ENCODE results near the gene ATAD3C. TPM values are rescaled to one million over a fixed set of nuclear protein-coding genes. Genes with fewer than 3 reads are reported as not detected.
"Not testable (repeated sequence)": the region's sequence is repeated elsewhere in the genome, so short reads cannot be mapped to it uniquely, and the experiment has no call there.

The ATAD3C gene
- total and polyA plus RNA-seq, 2 donors (not counting 1 experiment from before 2014, with no cell fraction given): 0.17 TPM; not detected in 1

GRCh38 chr1:1452882-1453281, 3.4 kb downstream of the ATAD3C start:
- no peak for DNase-seq (ENCODE audit: low read depth in 2 of 2)
- TF ChIP-seq EZH2 (IDR thresholded peaks at IDR 0.05; ENCODE audit: low read length, missing control alignments) (no peak), CTCF (conservative IDR thresholded peaks at IDR 0.05 in 1 of 2, IDR thresholded peaks at IDR 0.05 in 1 of 2; ENCODE audit: low read depth in 1 of 2, low read length in 2 of 2) (no peak)
- no peaks in the 10 kb centered on the region for H3K4me1 ChIP-seq (ENCODE audit: control insufficient read depth, extremely low read depth, insufficient read depth, low read length)
- H2AFZ ChIP-seq (ENCODE audit: low read length): no peak overlapping the region
- H3K4me3 ChIP-seq (replicated peaks in 1 of 4; ENCODE audit: control extremely low read depth in 1 of 4, insufficient read depth in 1 of 4, low read depth in 3 of 4, low read length in 4 of 4): no peak overlapping the region
- no peak overlapping the region for H3K9ac ChIP-seq (ENCODE audit: insufficient read depth, low read length)
- no peaks in the 10 kb centered on the region for H3K79me2 ChIP-seq (ENCODE audit: control insufficient read depth, insufficient read depth, low read length)
- H3K27ac ChIP-seq (ENCODE audit: insufficient read depth, low read length): no peak overlapping the region
- no peaks in the 10 kb centered on the region for H3K9me3 ChIP-seq (ENCODE audit: control insufficient read depth, insufficient read depth, low read depth, low read length)
- H3K4me2 ChIP-seq (ENCODE audit: extremely low read depth, insufficient read depth, low read length): no peak overlapping the region
- no peaks in the 10 kb centered on the region for H4K20me1 ChIP-seq (ENCODE audit: control insufficient read depth, extremely low read depth, insufficient read depth, low read length)
- H3K27me3 ChIP-seq (ENCODE audit: control insufficient read depth, insufficient read depth, low read length): no peaks in the 10 kb centered on the region
- no peaks in the 10 kb centered on the region for H3K36me3 ChIP-seq (ENCODE audit: control insufficient read depth, insufficient read depth, low read length)

- not testable (repeated sequence) for H2AFZ ChIP-seq (ENCODE audit: low read length); H4K20me1 ChIP-seq (ENCODE audit: control insufficient read depth, extremely low read depth, insufficient read depth, low read length); H3K4me2 ChIP-seq (ENCODE audit: extremely low read depth, insufficient read depth, low read length); H3K9ac ChIP-seq (ENCODE audit: insufficient read depth, low read length); H3K27me3 ChIP-seq (ENCODE audit: control insufficient read depth, insufficient read depth, low read length); H3K79me2 ChIP-seq (ENCODE audit: control insufficient read depth, insufficient read depth, low read length); DNase-seq (ENCODE audit: low read depth in 2 of 2); H3K4me1 ChIP-seq (ENCODE audit: control insufficient read depth, extremely low read depth, insufficient read depth, low read length); H3K36me3 ChIP-seq (ENCODE audit: control insufficient read depth, insufficient read depth, low read length); H3K27ac ChIP-seq (ENCODE audit: insufficient read depth, low read length); H3K9me3 ChIP-seq (ENCODE audit: control insufficient read depth, insufficient read depth, low read depth, low read length); H3K4me3 ChIP-seq (replicated peaks in 1 of 4; ENCODE audit: control extremely low read depth in 1 of 4, insufficient read depth in 1 of 4, low read depth in 3 of 4, low read length in 4 of 4)
These were observed 5.0 kb downstream of the ATAD3C start for GRCh38 chr1:1454286-1455056.

GRCh38 chr1:1455366-1455884, 5.9 kb downstream of the ATAD3C start:
- Histone ChIP-seq H3K27ac (ENCODE audit: insufficient read depth, low read length) (no peak overlapping the region), H4K20me1 (ENCODE audit: control insufficient read depth, extremely low read depth, insufficient read depth, low read length) (no peaks in the 10 kb centered on the region), H3K36me3 (ENCODE audit: control insufficient read depth, insufficient read depth, low read length) (no peaks in the 10 kb centered on the region), H3K9me3 (ENCODE audit: control insufficient read depth, insufficient read depth, low read depth, low read length) (no peaks in the 10 kb centered on the region), H3K27me3 (ENCODE audit: control insufficient read depth, insufficient read depth, low read length) (no peaks in the 10 kb centered on the region), H3K79me2 (ENCODE audit: control insufficient read depth, insufficient read depth, low read length) (no peaks in the 10 kb centered on the region), H3K9ac (ENCODE audit: insufficient read depth, low read length) (no peak overlapping the region), H3K4me1 (ENCODE audit: control insufficient read depth, extremely low read depth, insufficient read depth, low read length) (no peaks in the 10 kb centered on the region), H3K4me2 (ENCODE audit: extremely low read depth, insufficient read depth, low read length) (no peak overlapping the region), H3K4me3 (replicated peaks in 1 of 4; ENCODE audit: control extremely low read depth in 1 of 4, insufficient read depth in 1 of 4, low read depth in 3 of 4, low read length in 4 of 4) (no peak overlapping the region), H2AFZ (ENCODE audit: low read length) (no peak overlapping the region)
- TF ChIP-seq CTCF (conservative IDR thresholded peaks at IDR 0.05 in 1 of 2, IDR thresholded peaks at IDR 0.05 in 1 of 2; ENCODE audit: low read depth in 1 of 2, low read length in 2 of 2) (no peak), EZH2 (IDR thresholded peaks at IDR 0.05; ENCODE audit: low read length, missing control alignments) (no peak)
- DNase-seq (ENCODE audit: low read depth in 2 of 2): no peak

GRCh38 chr1:1455934-1456333, 6.4 kb downstream of the ATAD3C start:
- H3K27ac ChIP-seq (ENCODE audit: insufficient read depth, low read length); H3K4me1 ChIP-seq (ENCODE audit: control insufficient read depth, extremely low read depth, insufficient read depth, low read length); H3K36me3 ChIP-seq (ENCODE audit: control insufficient read depth, insufficient read depth, low read length); H4K20me1 ChIP-seq (ENCODE audit: control insufficient read depth, extremely low read depth, insufficient read depth, low read length); H3K4me3 ChIP-seq (replicated peaks in 1 of 4; ENCODE audit: control extremely low read depth in 1 of 4, insufficient read depth in 1 of 4, low read depth in 3 of 4, low read length in 4 of 4); H3K27me3 ChIP-seq (ENCODE audit: control insufficient read depth, insufficient read depth, low read length); H3K4me2 ChIP-seq (ENCODE audit: extremely low read depth, insufficient read depth, low read length); H3K9ac ChIP-seq (ENCODE audit: insufficient read depth, low read length); H3K9me3 ChIP-seq (ENCODE audit: control insufficient read depth, insufficient read depth, low read depth, low read length); H3K79me2 ChIP-seq (ENCODE audit: control insufficient read depth, insufficient read depth, low read length); DNase-seq (ENCODE audit: low read depth in 2 of 2); H2AFZ ChIP-seq (ENCODE audit: low read length): not testable (repeated sequence)

- not testable (repeated sequence) for H3K9me3 ChIP-seq (ENCODE audit: control insufficient read depth, insufficient read depth, low read depth, low read length); DNase-seq (ENCODE audit: low read depth in 2 of 2); H3K9ac ChIP-seq (ENCODE audit: insufficient read depth, low read length); H3K27me3 ChIP-seq (ENCODE audit: control insufficient read depth, insufficient read depth, low read length); H4K20me1 ChIP-seq (ENCODE audit: control insufficient read depth, extremely low read depth, insufficient read depth, low read length); H3K4me2 ChIP-seq (ENCODE audit: extremely low read depth, insufficient read depth, low read length); H3K79me2 ChIP-seq (ENCODE audit: control insufficient read depth, insufficient read depth, low read length); H3K36me3 ChIP-seq (ENCODE audit: control insufficient read depth, insufficient read depth, low read length); H3K27ac ChIP-seq (ENCODE audit: insufficient read depth, low read length); H3K4me3 ChIP-seq (replicated peaks in 1 of 4; ENCODE audit: control extremely low read depth in 1 of 4, insufficient read depth in 1 of 4, low read depth in 3 of 4, low read length in 4 of 4); H3K4me1 ChIP-seq (ENCODE audit: control insufficient read depth, extremely low read depth, insufficient read depth, low read length); H2AFZ ChIP-seq (ENCODE audit: low read length)
These were observed 7.3 kb downstream of the ATAD3C start for GRCh38 chr1:1456683-1457255.
